ENCODE measurements around the gene TMEM237. TPM values are rescaled to one million over a fixed set of nuclear protein-coding genes. Genes with fewer than 3 reads are reported as not detected.
"Not testable (repeated sequence)": the region's sequence is repeated elsewhere in the genome, so short reads cannot be mapped to it uniquely, and the experiment has no call there.

TMEM237 gene
- total RNA-seq = 30.3 TPM

- DNase-seq = peak; percentile 58
Measured at GRCh38 chr2:201643216-201643890, at the start of gene TMEM237. TMEM237 (minus strand) TSS chr2:201643503; CDS start chr2:201643400, 103 bp downstream.

- no peak for DNase-seq
Measured at GRCh38 chr2:201685156-201685555, 41.9 kb upstream of the TMEM237 start.

GRCh38 chr2:201680743-201681142, 37.4 kb upstream of the TMEM237 start:
- no peak for DNase-seq

GRCh38 chr2:201678401-201678800, 35.1 kb upstream of the TMEM237 start:
- no peak for DNase-seq

DNA sequence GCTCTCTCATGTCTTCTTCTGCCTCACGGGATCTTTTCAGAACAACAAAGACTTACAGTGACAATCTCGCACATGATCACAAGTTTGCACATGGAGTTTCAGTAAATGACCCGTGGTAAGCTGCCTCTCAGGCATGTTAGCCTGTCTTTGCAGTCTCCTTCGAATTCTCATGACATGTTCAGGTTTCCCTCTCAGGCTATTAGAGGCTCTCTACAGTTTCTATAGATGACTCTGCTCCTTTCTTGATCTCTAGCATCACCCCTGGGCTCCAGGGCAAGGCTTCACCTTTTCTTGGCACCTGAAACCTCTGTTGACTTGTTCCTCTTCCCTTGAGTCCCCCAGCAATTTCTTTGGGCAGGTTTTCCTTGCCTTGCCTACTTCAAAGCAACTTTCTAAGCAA, 32.2 kb upstream of the TMEM237 start:
- no peak for DNase-seq

- DNase-seq = no peak
Measured at GRCh38 chr2:201674794-201675193, 31.5 kb upstream of the TMEM237 start.

DNA sequence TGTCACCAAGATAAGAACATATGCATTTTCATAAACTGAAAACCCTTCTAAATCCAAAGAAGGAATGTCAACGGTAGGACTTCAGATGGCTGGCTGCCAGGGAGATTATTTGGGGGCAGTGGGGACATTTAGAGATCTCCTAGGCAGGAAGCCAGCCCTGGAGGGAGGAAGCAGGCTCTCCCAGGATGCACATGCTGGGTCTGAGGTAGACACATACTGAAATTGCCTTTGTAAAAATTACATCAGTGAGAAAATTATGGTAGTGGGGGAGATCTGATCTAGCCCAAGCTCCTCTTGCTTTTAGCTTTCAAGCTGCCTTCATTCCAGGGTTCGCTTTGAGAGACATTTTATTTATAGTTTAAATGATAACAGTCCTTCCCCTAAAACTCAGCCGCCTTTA, 31.0 kb upstream of the TMEM237 start:
- DNase-seq = no peak

DNA sequence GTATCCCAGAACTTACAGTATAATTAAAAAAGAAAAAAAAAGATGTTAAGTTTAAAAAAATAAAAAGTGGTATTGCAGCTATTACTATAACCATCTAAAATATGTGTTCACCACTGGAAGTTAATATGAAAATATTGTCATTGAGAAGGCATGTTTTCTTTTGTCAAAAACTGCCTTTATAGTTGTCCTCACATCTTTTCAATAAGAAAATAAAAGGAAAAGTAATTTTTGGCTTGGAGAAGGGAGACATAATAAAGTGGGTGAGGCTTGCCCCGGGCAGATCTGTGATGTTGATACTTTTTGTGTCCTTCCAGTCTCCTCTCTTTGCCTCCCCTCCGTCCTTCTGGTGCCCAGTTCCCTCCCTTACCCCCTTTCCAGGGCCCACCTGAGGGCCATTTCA, 30.2 kb upstream of the TMEM237 start:
- no peak for DNase-seq

DNA sequence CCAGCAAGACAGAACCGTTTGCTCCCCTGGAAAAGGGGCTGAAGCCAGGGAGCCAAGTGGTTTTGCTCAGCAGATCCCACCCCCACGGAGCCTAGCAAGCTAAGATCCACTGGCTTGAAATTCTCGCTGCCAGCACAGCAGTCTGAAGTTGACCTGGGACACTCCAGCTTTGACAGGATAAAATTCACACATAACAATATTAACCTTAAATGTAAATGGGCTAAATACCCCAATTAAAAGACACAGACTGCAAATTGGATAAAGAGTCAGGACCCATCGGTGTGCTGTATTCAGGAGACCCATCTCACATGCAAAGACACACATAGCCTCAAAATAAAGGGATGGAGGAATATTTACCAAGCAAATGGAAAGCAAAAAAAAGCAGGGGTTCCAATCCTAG, 27.9 kb upstream of the TMEM237 start:
- not testable (repeated sequence) for DNase-seq

DNA sequence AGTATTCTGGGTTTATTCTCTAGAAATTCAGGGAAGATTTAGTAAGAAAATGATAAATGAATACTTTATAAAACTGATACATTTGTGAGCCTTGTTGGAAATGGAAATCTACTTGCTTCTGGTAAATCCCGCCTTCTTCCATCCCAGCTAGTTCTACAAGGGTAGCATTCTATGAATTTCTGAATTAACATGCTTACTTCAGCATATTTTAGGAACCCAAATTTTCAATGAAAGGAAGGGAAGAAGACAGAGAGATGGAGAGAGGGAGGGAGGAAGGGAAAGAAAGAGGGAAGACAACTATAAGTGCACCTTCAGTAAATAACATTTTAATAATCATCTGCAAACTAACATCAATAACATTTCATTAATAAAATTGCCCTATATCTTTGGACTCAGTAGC, 26.6 kb upstream of the TMEM237 start:
- DNase-seq = no peak

DNA sequence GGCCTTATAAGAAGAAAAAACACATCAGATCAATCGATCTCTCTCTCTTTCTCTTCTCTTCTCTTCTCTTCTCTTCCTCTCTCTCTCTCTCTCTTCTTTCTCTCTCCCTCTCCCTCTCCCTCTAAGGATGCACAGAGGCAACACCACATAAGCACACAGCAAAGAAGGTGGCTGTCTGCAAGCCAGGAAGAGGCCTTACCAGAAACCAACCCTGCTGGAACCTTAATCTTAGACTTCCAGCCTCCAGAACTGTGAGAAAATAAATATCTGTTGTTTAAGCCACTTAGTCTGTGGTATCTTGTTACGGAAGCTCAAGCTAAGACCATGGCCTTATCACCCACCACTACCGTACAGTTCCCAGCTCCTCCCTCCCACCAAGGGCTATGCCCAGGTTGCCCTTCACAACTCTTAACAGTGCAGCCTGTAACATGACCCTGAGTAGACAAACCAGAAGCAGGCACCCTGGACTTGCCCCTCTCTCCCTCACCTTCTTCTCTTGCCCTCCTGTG, 25.2 kb upstream of the TMEM237 start:
- no peak for DNase-seq

GRCh38 chr2:201664334-201664733, 21.0 kb upstream of the TMEM237 start:
- no peak for DNase-seq

DNA sequence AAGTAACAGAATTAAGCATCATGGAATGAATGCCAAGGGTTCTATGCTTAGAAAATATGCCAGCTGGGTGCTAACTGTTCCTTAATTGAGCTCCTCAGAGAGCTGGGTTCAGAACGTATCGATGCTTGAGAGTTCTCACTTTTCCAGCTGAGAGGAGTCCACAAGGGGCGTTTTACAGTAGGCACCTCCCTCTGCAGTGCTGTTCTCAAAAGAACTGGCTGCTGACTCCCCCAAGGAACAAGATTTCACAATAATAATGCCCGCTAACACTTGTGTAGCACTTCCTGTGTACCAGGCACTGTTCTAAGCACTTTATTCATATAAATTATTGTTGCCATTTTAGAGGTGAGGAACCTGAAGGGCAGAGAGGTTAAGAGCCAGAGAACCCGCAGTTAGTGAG, 18.1 kb upstream of the TMEM237 start:
- no peak for DNase-seq

- DNase-seq = no peak
Measured at GRCh38 chr2:201660293-201660895, 17.1 kb upstream of the TMEM237 start.

- no peak for DNase-seq
Measured at GRCh38 chr2:201656740-201657139, 13.4 kb upstream of the TMEM237 start.

- no peak for DNase-seq
Measured at GRCh38 chr2:201656102-201656501, 12.8 kb upstream of the TMEM237 start.

- no peak for DNase-seq
Measured at GRCh38 chr2:201654616-201655384, 11.5 kb upstream of the TMEM237 start.

- no peak for DNase-seq
Measured at GRCh38 chr2:201653221-201653620, 9.9 kb upstream of the TMEM237 start.

DNA sequence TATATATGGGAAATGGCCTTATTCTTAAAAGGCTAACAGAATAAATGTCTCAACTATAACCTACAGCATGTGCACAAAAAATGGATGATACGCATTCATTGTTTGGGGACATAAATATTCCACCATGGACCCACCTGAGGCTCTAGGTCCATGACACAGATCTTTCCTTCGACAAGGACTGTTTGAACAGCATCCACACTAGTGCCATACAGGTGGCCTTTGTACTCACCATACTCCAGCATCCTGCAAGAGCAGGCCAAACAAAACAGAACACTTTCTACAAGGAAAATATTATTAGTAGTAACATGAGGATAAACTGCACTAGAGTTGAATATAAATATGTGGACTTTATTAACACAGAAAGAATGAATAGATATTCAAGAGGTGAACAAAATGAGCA, 6.1 kb upstream of the TMEM237 start:
- no peak for DNase-seq

DNA sequence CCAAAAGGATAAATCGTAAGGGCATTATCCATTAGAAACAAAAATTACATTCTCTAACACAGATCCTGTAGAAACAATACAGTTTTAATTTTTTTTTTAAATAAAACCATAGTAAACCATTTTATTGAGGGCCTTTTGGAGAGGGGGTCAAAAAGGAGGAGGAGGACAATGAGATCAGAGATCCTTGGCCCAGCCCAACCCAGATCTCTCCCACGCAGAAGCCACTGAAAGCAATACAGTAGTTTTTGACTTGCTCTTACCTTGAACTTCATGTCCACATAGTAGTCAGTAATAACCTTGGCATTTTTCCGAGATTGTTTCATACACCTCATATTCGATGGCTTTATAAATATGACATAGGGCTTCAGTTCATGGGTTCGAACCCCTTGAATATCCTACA, 4.1 kb upstream of the TMEM237 start:
- no peak for DNase-seq

- no peak for DNase-seq
Measured at GRCh38 chr2:201644001-201644400, 698 bp upstream of the TMEM237 start.

DNA sequence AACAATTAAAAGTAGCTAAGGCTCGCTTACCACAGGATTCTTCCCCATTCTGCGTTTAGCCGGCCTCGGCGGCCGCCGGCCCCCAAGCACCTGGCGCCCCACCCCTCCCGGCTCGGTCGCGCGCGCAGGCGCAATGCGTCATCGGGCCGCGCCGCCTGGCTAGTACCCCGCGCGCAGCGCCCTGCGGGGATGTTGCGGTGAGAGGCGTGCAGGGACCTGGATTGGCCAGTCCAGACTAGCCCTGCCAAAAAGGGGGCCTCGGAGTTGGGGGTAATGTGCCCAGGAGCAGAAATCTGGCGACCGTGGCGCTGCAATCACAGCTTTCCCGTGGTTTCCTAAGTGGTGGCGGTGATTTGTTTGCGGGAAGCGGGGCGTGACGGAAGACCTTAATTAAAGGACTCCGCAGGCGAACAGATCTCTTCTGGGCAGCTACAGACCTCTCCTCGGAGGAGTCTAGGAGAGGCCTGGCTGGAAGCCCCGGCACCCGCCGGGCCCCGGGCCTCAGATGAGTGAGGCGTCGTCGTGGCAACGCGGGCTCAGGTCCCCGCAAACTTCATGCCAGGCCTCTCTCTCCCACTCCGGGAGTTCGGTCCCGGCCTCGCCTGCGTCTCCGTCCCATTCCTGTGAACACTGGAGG, 606 bp downstream of the TMEM237 start:
- DNase-seq = peak; percentile 65

- DNase-seq = no peak
Measured at GRCh38 chr2:201642086-201642578, 1.2 kb downstream of the TMEM237 start.

All from occipital lobe (tissue), 2 donors.